ENCODE results near the gene HDAC8.
"Not testable (repeated sequence)": the region's sequence is repeated elsewhere in the genome, so short reads cannot be mapped to it uniquely, and the experiment has no call there.

HDAC8 gene

DNA sequence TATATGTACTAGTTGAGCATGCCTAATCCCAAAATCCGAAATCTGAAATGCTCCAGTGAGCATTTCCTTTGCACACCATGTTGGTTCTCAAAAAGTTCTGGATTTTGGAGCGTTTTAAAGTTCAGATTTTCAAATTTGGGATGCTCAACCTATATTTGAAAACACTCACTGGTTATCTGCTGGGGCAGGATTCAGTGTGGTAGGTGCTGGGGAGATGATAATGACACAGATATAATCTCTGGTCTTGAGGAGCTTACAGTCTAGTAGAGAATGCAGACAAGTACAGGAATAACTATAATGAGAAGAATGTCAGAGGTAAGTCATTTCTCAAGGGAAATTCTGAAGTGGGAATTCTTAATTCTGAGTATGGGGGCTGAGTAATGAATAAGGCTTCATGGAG is 207.5 kb downstream of the HDAC8 start:
- DNase-seq = no peak
- Mint-ChIP-seq H3K4me3 (no peak overlapping the region), H3K4me1 (ENCODE audit: low read depth) (no peaks in the 10 kb centered on the region), H3K27me3 (peaks cover 33% of the 10 kb centered on the region), H3K27ac (no peak overlapping the region), H3K9me3 (no peaks in the 10 kb centered on the region), H3K36me3 (ENCODE audit: low read depth) (no peaks in the 10 kb centered on the region)

GRCh38 chrX:72360326-72360725 is 212.3 kb downstream of the HDAC8 start:
- Mint-ChIP-seq H3K36me3 (ENCODE audit: low read depth) (no peaks in the 10 kb centered on the region), H3K9me3 (no peaks in the 10 kb centered on the region), H3K27me3 (peaks cover 37% of the 10 kb centered on the region), H3K4me3 (no peak overlapping the region), H3K4me1 (ENCODE audit: low read depth) (no peaks in the 10 kb centered on the region), H3K27ac (no peak overlapping the region)
- DNase-seq = no peak

DNA sequence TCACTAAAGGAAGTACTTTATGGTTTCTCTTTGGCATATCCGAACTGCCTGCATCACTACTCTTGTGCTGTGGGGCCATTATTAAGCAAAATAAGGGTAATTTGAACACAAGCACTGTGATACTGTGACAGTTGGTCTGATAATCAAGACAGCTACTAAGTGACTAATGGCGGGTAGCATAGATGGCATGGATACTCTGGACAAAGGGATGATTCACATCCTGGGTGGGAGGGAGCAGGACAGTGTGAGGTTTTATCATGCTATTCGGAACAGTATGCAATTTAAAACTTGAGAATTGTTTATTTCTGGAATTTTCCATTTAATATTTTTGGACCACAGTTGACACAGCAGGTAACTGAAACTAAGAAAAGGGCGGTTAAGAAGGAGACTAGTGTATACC is 214.3 kb downstream of the HDAC8 start:
- Mint-ChIP-seq H3K4me1 (ENCODE audit: low read depth) (no peaks in the 10 kb centered on the region), H3K4me3 (no peak overlapping the region), H3K27ac (no peak overlapping the region)

DNA sequence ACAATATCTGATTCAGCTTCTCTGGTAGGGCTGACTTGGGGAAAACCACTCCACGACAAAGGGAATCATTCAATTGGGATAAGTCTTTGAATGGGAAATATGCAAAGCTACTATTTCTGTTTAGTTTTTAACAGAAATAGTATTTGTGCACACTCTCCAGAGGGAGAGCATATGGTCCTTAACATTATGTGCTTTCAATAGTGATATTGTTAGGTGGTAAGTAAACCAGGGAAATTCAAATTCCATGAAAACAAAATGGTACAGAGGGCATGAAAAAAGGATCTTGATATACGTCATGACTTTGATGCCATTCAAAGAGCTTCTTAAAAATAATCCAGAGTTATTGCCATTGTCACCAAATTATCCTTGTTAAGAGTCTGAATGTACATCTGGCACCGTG is 219.9 kb downstream of the HDAC8 start:
- H3K4me1 Mint-ChIP-seq (ENCODE audit: low read depth) = peaks cover 17% of the 10 kb centered on the region
- no peak for DNase-seq
- peaks cover 11% of the 10 kb centered on the region for H3K36me3 Mint-ChIP-seq (ENCODE audit: low read depth)
- H3K9me3 Mint-ChIP-seq = no peaks in the 10 kb centered on the region
- no peak overlapping the region for H3K4me3 Mint-ChIP-seq
- H3K27ac Mint-ChIP-seq = no peak overlapping the region
- H3K27me3 Mint-ChIP-seq = peaks cover 49% of the 10 kb centered on the region

More for the DNA sequence above, 214.3 kb downstream of the HDAC8 start:
- Mint-ChIP-seq H3K36me3 (ENCODE audit: low read depth) (no peaks in the 10 kb centered on the region), H3K27me3 (peaks cover 30% of the 10 kb centered on the region), H3K9me3 (no peaks in the 10 kb centered on the region)
- no peak for DNase-seq

DNA sequence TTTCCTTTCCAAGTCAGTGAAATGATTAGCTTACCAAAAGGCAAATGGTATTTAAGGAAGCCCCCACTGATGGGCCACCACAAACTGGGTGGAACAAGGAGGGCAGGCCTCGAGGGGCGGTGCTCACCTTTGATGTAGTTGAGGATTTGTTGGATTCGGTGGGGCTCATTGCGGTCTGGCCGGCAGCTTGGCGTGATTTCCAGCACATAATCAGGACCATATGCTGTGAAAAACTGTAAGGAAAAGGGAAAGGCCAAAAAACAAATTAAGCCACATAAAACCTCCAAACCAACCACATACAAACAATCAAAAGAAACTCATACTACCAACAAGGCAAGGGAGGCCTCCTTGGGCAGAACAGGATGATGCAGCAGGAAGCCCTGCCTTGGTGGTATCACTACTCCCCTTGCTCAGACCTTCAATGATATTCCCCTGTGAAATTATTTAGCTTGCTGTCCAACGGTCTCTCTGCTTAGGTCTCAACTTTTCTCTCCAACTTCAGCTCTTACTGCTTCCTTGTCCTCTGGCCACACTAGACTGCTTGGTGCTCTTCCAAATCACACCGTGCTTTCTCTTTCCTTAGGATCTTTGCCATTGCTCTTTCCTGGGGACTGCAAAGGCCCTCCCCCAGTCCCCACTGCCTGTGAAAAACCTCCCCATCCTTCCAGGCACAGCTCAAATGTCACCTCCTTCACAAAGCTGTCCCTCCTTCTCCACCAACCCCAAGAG is 220.9 kb downstream of the HDAC8 start:
- Mint-ChIP-seq H3K27ac (no peak overlapping the region), H3K27me3 (peaks cover 50% of the 10 kb centered on the region), H3K9me3 (no peaks in the 10 kb centered on the region), H3K36me3 (ENCODE audit: low read depth) (peaks cover 11% of the 10 kb centered on the region), H3K4me1 (ENCODE audit: low read depth) (peaks cover 17% of the 10 kb centered on the region), H3K4me3 (no peak overlapping the region)
- no peak for DNase-seq

- H3K9me3 Mint-ChIP-seq = no peaks in the 10 kb centered on the region
Observed at GRCh38 chrX:72349190-72349589, 223.5 kb downstream of the HDAC8 start.

DNA sequence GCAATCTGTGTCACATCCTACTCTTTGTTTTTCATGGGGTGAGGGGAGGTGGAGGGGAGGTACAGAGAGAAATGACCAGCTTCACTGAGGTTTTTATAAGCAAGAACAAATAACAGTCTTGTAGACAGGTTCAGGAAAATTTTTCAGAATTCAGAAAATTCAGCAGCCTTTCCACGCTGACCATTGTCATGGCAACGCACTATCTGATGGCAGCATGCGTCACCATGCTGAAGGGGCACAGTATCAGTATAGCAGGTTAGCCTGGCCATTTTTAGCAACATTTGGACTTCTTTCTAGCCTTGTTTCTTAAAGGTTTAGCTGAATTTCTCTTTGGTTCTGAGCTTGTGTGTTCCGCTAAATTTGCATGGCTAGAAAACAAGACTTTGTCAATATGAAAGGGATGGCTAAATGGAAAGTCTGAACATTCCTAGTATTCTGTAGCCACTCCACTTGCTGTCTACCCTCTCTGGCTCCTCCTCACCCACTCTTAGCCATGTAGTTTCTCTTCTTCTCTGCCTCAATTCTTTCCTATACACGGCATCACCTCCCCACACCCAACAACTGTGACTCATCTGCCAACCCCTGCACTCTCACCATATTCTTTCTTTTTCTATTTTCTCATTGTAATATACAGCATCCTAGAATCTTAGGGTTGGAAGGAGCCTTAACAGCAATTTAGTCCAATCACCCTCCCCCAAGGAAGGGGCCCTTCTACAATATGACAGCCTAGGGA is 224.2 kb downstream of the HDAC8 start:
- Mint-ChIP-seq H3K9me3 (no peaks in the 10 kb centered on the region), H3K36me3 (ENCODE audit: low read depth) (peaks cover 11% of the 10 kb centered on the region), H3K27me3 (peaks cover 52% of the 10 kb centered on the region), H3K4me1 (ENCODE audit: low read depth) (peaks cover 17% of the 10 kb centered on the region), H3K27ac (peak overlapping the region; percentile 87), H3K4me3 (peak overlapping the region; percentile 53)
- DNase-seq = no peak

More at GRCh38 chrX:72349190-72349589, 223.5 kb downstream of the HDAC8 start:
- Mint-ChIP-seq H3K27me3 (peaks cover 53% of the 10 kb centered on the region), H3K4me3 (peak overlapping the region; percentile 53), H3K36me3 (ENCODE audit: low read depth) (peaks cover 11% of the 10 kb centered on the region), H3K4me1 (ENCODE audit: low read depth) (peaks cover 17% of the 10 kb centered on the region), H3K27ac (peak overlapping the region; percentile 87)
- no peak for DNase-seq

DNA sequence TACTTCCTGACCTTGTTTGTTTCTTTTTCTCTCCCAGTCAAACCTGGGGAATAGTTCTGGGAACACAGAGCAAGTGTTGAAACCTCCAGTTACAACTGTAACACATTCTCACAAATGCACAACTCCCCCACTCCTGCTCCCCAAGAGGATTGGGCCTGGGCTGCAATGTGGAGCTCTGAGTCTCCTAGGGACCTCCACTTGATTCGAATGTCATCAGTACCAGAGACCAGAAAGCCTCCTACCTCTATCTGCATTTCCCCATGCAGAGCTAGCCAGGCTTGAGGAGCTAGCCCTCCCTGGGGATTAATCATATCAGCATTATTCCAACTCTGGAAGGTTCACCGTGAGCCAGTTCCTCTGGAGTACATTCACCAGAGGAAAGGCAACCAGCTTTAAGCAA is 225.3 kb downstream of the HDAC8 start:
- peaks cover 11% of the 10 kb centered on the region for H3K36me3 Mint-ChIP-seq (ENCODE audit: low read depth)
- no peaks in the 10 kb centered on the region for H3K9me3 Mint-ChIP-seq
- H3K4me3 Mint-ChIP-seq = no peak overlapping the region
- peaks cover 17% of the 10 kb centered on the region for H3K4me1 Mint-ChIP-seq (ENCODE audit: low read depth)
- no peak for DNase-seq
- peaks cover 47% of the 10 kb centered on the region for H3K27me3 Mint-ChIP-seq
- H3K27ac Mint-ChIP-seq = no peak overlapping the region

DNA sequence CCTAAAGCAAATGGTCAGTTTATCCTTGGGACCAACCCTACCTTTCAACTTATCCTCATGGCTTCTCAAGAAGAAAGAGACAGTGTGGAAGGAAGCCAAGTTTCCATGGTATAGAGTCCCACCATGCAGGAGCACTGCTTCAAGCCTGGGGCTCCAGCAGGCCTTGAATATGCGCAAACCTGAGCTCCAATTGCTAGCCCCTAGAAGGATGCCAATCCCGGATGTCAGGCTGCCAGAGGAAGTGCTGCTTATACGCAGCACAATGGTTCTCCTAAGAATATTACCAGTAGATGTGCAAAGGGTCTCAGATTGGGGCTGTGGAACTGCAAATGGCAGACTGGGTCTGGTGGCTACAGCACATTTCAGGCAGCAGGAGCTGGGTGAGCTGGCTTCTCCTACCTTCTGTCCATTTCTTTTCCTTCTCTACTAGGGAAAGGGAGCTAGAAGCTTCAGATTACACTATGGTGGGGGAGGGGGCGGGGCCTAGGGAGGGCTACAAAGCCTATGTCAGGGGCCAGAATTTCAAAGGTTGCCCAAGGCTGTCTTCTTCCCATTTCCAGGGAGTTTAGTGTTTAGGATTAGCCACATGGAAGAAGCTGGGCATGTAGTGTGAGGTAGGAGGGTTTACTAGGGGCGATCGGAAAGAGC is 226.2 kb downstream of the HDAC8 start:
- DNase-seq = no peak
- Mint-ChIP-seq H3K27ac (no peak overlapping the region), H3K4me3 (no peak overlapping the region), H3K27me3 (peaks cover 40% of the 10 kb centered on the region), H3K4me1 (ENCODE audit: low read depth) (peaks cover 17% of the 10 kb centered on the region), H3K36me3 (ENCODE audit: low read depth) (peaks cover 8% of the 10 kb centered on the region), H3K9me3 (no peaks in the 10 kb centered on the region)

DNA sequence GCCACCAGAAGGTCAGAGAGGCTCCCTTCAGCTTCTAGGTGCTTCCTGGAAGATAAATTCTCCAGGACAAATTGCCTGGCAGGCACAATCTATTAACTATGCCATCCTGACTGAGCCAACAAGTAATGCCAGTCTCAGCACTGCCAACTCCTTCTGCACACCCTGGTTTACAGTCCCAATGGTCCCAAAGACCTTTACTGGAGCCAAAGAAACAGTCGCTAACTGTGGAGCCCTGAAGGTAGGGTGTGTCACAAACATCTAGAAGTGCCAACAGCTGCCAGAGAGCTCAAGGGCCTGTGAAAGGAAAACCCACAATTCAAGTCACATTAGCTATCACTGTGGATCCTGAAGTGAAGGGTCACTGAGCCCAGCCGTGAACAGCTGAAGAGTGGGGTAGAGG is 232.0 kb downstream of the HDAC8 start:
- no peak overlapping the region for H3K4me3 Mint-ChIP-seq
- DNase-seq = no peak
- H3K27ac Mint-ChIP-seq = no peak overlapping the region
- H3K4me1 Mint-ChIP-seq (ENCODE audit: low read depth) = no peaks in the 10 kb centered on the region
- H3K27me3 Mint-ChIP-seq = peaks cover 20% of the 10 kb centered on the region
- H3K36me3 Mint-ChIP-seq (ENCODE audit: low read depth) = no peaks in the 10 kb centered on the region
- H3K9me3 Mint-ChIP-seq = no peaks in the 10 kb centered on the region

GRCh38 chrX:72340041-72340440 is 232.6 kb downstream of the HDAC8 start:
- Mint-ChIP-seq H3K36me3 (ENCODE audit: low read depth) (no peaks in the 10 kb centered on the region), H3K9me3 (no peaks in the 10 kb centered on the region), H3K4me3 (no peak overlapping the region), H3K27ac (no peak overlapping the region), H3K4me1 (ENCODE audit: low read depth) (no peaks in the 10 kb centered on the region), H3K27me3 (peaks cover 18% of the 10 kb centered on the region)
- DNase-seq = no peak

DNA sequence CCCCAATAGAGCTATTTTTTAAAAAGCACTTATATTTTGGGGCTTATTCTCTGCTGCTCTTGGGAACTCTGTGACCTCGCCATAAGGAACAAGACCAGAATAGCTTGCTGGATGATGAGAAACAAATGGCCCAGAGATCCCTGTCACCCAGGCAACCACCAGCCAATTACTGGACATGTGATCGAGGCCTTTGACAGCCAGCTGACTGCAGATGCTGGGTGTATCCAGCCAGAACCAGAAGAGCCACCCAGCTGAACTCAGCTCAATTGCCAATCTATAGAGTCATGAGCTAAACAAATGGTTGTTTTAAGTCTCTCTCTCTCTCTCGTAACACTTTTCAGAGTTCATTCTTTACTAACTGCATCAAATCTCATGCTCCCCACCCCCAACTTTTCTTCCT is 242.5 kb downstream of the HDAC8 start:
- Mint-ChIP-seq H3K27me3 (peaks cover 29% of the 10 kb centered on the region), H3K9me3 (no peaks in the 10 kb centered on the region), H3K4me1 (ENCODE audit: low read depth) (peaks cover 2% of the 10 kb centered on the region), H3K27ac (no peak overlapping the region), H3K4me3 (no peak overlapping the region), H3K36me3 (ENCODE audit: low read depth) (peaks cover 2% of the 10 kb centered on the region)
- DNase-seq = no peak

DNA sequence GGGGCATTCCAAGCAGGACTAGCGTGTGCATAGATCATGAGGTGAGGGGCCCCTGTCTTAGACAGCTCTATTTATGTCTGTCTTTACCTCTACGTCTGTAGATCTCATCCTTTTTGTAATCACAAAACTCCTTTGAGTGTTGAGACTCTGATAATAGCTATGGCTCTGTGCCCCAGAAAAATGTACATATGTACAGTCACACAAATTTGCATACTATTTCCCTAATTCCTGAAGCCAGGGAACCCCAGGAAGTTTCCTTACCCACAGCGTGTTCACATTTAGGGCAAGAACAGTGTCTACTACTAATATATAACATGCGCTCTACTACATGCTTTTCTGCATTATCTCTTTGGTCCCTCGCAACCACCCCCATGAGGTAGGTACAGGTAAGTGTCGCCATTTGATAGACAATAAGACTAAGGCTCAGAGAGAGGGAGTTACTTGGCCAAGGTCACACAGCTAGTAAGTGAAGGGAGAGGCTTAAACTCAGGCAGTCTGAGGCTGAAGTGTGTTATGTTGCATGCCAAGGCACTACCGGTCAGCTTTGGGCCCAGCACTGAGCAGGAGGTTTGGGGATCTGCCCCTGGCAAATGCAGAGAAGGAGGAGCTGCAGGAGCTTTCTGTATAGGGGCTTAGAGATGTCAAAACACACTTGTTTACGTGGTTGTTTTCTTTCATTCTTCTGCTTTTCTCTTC is 245.9 kb downstream of the HDAC8 start:
- Mint-ChIP-seq H3K27me3 (peaks cover 28% of the 10 kb centered on the region), H3K27ac (no peak overlapping the region), H3K4me1 (ENCODE audit: low read depth) (no peaks in the 10 kb centered on the region), H3K9me3 (no peaks in the 10 kb centered on the region), H3K36me3 (ENCODE audit: low read depth) (peaks cover 2% of the 10 kb centered on the region), H3K4me3 (no peak overlapping the region)
- DNase-seq = no peak

DNA sequence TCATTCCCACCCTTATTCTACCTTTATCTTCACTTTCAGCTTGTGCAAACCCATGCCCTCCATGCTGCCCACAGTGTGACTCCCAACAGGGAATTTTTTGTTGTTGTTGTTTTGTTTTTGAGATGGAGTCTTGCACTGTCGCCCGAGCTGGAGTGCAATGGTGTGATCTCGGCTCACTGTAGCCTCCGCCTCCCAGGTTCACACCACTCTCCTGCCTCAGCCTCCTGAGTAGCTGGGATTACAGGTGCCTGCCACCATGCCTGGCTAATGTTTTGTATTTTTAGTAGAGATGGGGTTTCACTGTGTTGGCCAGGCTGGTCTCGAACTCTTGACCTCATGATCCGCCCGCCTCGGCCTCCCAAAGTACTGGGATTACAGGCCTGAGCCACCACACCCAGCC is 253.0 kb downstream of the HDAC8 start:
- DNase-seq; H3K9me3 Mint-ChIP-seq; H3K4me3 Mint-ChIP-seq; H3K4me1 Mint-ChIP-seq (ENCODE audit: low read depth); H3K27ac Mint-ChIP-seq; H3K36me3 Mint-ChIP-seq (ENCODE audit: low read depth): not testable (repeated sequence)
- H3K27me3 Mint-ChIP-seq = peaks cover 25% of the 10 kb centered on the region

Data from activated T-cell treated with anti-CD3 and anti-CD28 coated beads, Interleukin-2, amount 50 U/mL, for 24 hours (primary cell).